NOMO-1 treated with dmso at 0.1 percent for 144 hours (cell line): ENCODE results near the gene RPL29.
A peak's percentile ranks its signal among the peaks of the same experiment; 100 is the strongest.

Source experiments
- DNase-seq: peaks from one replicate; lab custom pipeline; 2025; ENCODE audit not compliant: unreplicated experiment; lab: John Stamatoyannopoulos, UW

The RPL29 gene

GRCh38 chr3:51983578-51984268 is 12.0 kb downstream of the RPL29 start:
- no peak for DNase-seq

- DNase-seq: peak; percentile 81
These were observed 12.7 kb downstream of the RPL29 start, which contains the start of gene ACY1 for GRCh38 chr3:51982838-51983577. TSS of gene ACY1 (plus strand) at chr3:51983535. CDS start at chr3:51984065, 530 bp downstream.

- peak; percentile 61 for DNase-seq
These were observed 13.3 kb downstream of the RPL29 start for GRCh38 chr3:51982352-51982837.

GRCh38 chr3:51980253-51980652 is 15.4 kb downstream of the RPL29 start:
- no peak for DNase-seq

GRCh38 chr3:51978143-51978502 is 17.6 kb downstream of the RPL29 start:
- no peak for DNase-seq

GRCh38 chr3:51977446-51978142 is 18.1 kb downstream of the RPL29 start:
- no peak for DNase-seq

GRCh38 chr3:51975852-51976549 is 19.7 kb downstream of the RPL29 start:
- DNase-seq: no peak

GRCh38 chr3:51974963-51975851 is 20.5 kb downstream of the RPL29 start, which contains the start of gene ABHD14A:
TSS of gene ABHD14A (plus strand) at chr3:51975064. CDS start at chr3:51975136, 72 bp downstream.
- peak; percentile 59 for DNase-seq

GRCh38 chr3:51974277-51974962 is 21.3 kb downstream of the RPL29 start:
- DNase-seq: no peak

GRCh38 chr3:51971350-51971749 is 24.3 kb downstream of the RPL29 start:
- DNase-seq: no peak

- no peak for DNase-seq
These were observed 24.9 kb downstream of the RPL29 start for GRCh38 chr3:51970606-51971300.

GRCh38 chr3:51969841-51970240 is 25.9 kb downstream of the RPL29 start:
- no peak for DNase-seq

- DNase-seq: no peak
These were observed 26.6 kb downstream of the RPL29 start for GRCh38 chr3:51968883-51969678.

GRCh38 chr3:51968170-51968775 is 27.4 kb downstream of the RPL29 start:
- DNase-seq: no peak

- no peak for DNase-seq
These were observed 28.1 kb downstream of the RPL29 start, which contains the start of gene PCBP4 for GRCh38 chr3:51967384-51968169. TSS of gene PCBP4 (minus strand) at chr3:51967454. CDS start at chr3:51961240, 6,214 bp downstream.

- DNase-seq: no peak
These were observed 28.7 kb downstream of the RPL29 start for GRCh38 chr3:51966922-51967383.

- no peak for DNase-seq
These were observed 29.2 kb downstream of the RPL29 start for GRCh38 chr3:51966486-51966885.
